HUES6 (cell line): ENCODE results near the gene KIAA1217.

ENCODE experiments used
- H3K27ac ChIP-seq: 2 replicates; pipeline ENCODE4 v1.7.0; 2013; ENCODE audit warnings: low read depth, mild to moderate bottlenecking, low read length, inconsistent platforms
- H3K27me3 ChIP-seq: 2 replicates; pipeline ENCODE4 v1.6.1; 2013; ENCODE audit warnings: low read length; ENCODE audit not compliant: control insufficient read depth, insufficient read depth
- H3K36me3 ChIP-seq: 2 replicates; pipeline ENCODE4 v1.6.1; 2013; ENCODE audit warnings: low read length; ENCODE audit not compliant: control insufficient read depth, insufficient read depth
- H3K4me1 ChIP-seq: 2 replicates; pipeline ENCODE4 v1.6.1; 2013; ENCODE audit warnings: low read length; ENCODE audit not compliant: control insufficient read depth, insufficient read depth
- H3K4me3 ChIP-seq: 2 replicates; pipeline ENCODE4 v1.5.1; 2013; ENCODE audit warnings: low read depth, low read length
- H3K9ac ChIP-seq: one replicate; pipeline ENCODE4 v1.6.1; 2013; ENCODE audit warnings: mild to moderate bottlenecking, low read length
- H3K9me3 ChIP-seq: 2 replicates; pipeline ENCODE4 v1.6.1; 2013; ENCODE audit warnings: low read depth, low read length; ENCODE audit not compliant: control insufficient read depth, insufficient read depth

KIAA1217 gene

DNA sequence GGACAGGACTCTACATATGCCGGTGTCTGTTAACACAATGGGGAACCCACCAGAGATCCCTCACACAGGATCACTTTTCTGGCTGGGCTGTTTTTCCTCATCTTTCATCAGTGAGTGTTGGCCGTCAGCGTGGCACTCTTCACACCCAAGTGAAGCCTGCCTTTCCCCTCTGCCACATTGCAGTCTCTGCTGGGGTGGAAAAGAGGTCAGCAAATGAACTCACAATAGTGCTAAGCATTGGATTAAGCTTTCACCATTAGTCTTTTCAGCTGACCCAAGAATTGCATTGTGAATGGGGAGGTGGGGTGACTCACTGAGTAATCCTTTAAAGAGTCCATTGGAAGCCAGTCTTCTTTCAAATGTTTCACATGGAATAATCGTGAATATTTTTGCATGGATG is 143.0 kb downstream of the KIAA1217 start:
- Histone ChIP-seq H3K9ac (no peak overlapping the region), H3K9me3 (no peaks in the 10 kb centered on the region), H3K27ac (no peak overlapping the region), H3K27me3 (no peaks in the 10 kb centered on the region), H3K4me1 (peaks cover 32% of the 10 kb centered on the region), H3K36me3 (no peaks in the 10 kb centered on the region), H3K4me3 (no peak overlapping the region)

- no peaks in the 10 kb centered on the region for H3K27me3 ChIP-seq
- no peak overlapping the region for H3K9ac ChIP-seq
- H3K9me3 ChIP-seq = no peaks in the 10 kb centered on the region
- H3K27ac ChIP-seq = no peak overlapping the region
- no peaks in the 10 kb centered on the region for H3K36me3 ChIP-seq
- H3K4me1 ChIP-seq = peaks cover 35% of the 10 kb centered on the region
- no peak overlapping the region for H3K4me3 ChIP-seq
Measured at GRCh38 chr10:24352399-24352798, 143.5 kb downstream of the KIAA1217 start.

GRCh38 chr10:24353319-24353718 is 144.4 kb downstream of the KIAA1217 start:
- Histone ChIP-seq H3K4me3 (no peak overlapping the region), H3K27me3 (no peaks in the 10 kb centered on the region), H3K36me3 (no peaks in the 10 kb centered on the region), H3K4me1 (peaks cover 35% of the 10 kb centered on the region), H3K27ac (no peak overlapping the region), H3K9me3 (no peaks in the 10 kb centered on the region), H3K9ac (no peak overlapping the region)

DNA sequence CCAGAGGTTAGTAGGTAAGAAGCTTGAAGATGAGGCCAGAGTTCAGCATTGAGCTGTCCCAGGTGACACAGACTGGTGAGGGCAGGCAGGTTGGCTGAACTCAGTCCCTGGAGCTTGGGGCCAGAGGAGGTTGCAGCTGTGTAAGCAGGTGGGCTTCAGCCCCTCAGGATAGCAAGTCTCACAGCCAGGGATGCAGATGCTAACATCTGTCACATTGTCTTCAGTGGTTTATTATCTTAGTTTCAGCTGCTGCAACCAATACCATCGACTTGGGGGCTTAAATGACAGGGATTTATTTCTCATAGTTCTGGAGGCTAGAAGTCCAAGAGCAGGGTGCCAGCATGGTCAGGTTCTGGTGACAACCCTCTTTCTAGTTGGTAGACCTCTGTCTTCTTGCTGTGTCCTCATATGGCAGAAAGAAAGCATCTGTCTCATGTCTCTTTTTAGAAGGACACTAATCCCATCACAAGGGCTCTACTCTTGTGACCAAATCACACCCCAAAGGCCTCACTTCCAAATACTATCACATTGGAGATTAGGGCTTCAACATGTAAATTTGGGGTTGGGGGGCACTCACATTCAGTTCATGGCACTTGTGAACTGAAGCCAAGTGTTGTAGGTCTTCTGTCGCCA is 146.2 kb downstream of the KIAA1217 start:
- Histone ChIP-seq H3K36me3 (no peaks in the 10 kb centered on the region), H3K4me3 (no peak overlapping the region), H3K9me3 (no peaks in the 10 kb centered on the region), H3K27me3 (no peaks in the 10 kb centered on the region), H3K27ac (no peak overlapping the region), H3K9ac (no peak overlapping the region), H3K4me1 (peaks cover 26% of the 10 kb centered on the region)

DNA sequence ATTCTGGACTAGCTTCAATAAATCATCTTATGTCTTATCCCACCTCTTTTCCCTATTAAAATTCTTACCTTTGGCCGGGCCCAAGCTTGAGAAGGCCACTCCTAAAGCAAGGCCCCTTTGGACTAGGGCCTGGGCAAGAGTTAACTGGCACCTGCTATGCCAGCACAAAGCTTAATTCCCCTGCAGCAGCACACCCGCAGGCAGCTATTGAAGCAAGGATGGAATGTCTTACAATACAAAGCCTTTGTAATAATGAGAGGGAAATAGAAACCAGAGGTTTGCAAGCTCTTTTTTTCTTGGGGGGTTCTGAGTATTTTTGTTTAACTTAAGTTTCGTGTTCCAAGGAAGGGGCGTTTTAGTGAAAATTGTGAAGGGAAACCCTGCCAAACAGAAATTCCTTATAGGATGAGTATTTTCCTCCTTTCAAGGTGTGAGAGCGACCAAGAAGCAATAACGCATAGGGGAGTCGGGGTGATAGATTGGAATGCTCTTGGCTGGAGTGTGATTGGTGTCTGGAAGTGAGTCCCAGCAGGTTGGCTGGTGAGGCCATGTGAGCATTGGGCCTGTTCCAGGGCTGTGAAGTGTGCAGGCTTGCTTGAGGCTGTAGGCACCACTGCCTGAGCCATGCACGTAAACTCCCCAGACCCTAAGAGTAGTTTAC is 148.5 kb downstream of the KIAA1217 start:
- Histone ChIP-seq H3K27me3 (no peaks in the 10 kb centered on the region), H3K9me3 (no peaks in the 10 kb centered on the region), H3K4me3 (no peak overlapping the region), H3K27ac (no peak overlapping the region), H3K4me1 (peaks cover 11% of the 10 kb centered on the region; the same call in 1 of the 2 replicates), H3K36me3 (no peaks in the 10 kb centered on the region), H3K9ac (no peak overlapping the region)

DNA sequence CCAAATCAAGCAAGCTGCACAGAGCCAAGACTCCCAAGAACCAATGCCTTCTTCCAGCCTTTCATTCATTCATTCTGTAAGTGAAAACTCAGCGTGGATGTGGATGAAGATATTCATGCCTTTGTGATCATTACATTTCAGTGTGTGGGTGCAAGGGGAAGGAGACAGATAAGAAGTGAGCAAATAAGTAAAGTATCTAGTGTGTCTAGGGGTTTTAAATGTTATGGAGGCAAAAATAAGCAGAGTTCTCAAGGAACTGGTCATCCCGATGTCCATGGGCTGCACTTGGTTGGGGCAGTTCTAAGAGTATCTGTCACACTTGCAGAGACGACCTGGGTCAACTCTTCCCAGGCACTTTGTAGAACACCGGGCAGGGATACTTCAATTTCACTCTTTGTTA is 149.1 kb downstream of the KIAA1217 start:
- no peak overlapping the region for H3K27ac ChIP-seq
- no peak overlapping the region for H3K9ac ChIP-seq

DNA sequence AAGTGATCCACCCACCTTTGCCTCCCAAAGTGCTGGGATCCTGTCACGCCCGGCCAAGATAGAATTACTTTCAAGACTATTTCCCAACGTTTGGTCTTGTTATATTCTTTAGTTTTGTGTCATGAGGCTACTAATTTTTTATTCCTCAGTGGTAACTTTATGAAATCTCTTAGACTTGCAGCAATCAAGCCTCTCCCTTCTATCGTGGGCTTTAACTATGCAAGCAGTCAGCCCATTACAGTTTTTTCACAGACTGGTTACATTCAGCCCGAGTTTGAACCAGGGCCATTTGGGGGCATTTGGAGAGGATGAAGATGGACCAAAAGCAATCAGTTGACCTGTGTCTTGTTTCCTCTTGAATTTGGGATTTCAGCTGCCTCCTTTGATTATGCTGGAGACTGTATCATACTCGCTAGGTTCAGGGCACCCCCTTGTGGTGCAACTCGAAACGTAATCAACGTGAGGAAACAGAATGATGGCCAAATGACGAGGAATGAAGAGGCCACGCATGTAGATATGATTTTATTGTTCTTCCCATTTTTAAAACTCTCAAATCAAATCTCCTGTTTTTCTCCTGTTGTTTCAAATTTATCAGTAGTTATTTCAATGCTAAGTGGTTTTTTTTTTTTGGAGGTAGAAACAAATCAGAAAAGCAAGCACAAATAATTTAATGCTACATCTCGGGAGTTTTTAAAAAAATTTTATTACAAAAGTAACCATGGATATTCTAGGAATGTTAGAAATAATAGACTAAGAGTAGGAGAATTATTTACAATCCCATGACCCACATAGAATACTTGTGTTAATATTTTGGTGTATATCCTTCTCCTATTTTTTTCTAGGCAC is 151.6 kb downstream of the KIAA1217 start:
- Histone ChIP-seq H3K27ac (no peak overlapping the region), H3K36me3 (no peaks in the 10 kb centered on the region), H3K27me3 (no peaks in the 10 kb centered on the region), H3K9ac (no peak overlapping the region), H3K4me1 (peaks cover 10% of the 10 kb centered on the region; the same call in 1 of the 2 replicates), H3K4me3 (no peak overlapping the region), H3K9me3 (no peaks in the 10 kb centered on the region)

More for the DNA sequence above, 149.1 kb downstream of the KIAA1217 start:
- Histone ChIP-seq H3K4me1 (peaks cover 10% of the 10 kb centered on the region; the same call in 1 of the 2 replicates), H3K4me3 (no peak overlapping the region), H3K36me3 (no peaks in the 10 kb centered on the region), H3K9me3 (no peaks in the 10 kb centered on the region), H3K27me3 (no peaks in the 10 kb centered on the region)

DNA sequence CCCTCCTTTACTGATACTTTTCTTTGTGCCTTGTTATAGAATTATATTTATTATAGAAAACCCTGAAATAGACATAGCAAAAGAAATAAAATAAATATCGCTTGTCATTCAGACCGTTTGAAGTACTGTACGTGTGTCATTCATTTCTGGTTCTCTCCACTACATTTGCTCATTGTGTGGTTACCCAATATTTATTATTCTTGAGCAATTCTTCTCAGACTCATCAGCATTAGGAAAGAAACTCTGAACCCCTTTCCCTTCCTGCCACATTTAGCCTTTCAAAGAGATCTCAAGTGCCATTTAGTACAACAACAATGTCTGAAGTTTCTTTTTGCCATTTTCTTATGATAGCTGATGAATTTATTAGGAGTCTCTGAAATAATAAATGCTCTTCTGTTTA is 154.1 kb downstream of the KIAA1217 start:
- Histone ChIP-seq H3K4me3 (no peak overlapping the region), H3K9ac (no peak overlapping the region), H3K27ac (no peak overlapping the region), H3K9me3 (no peaks in the 10 kb centered on the region), H3K36me3 (no peaks in the 10 kb centered on the region), H3K4me1 (0 out of 2 replicates have a peak, but pooled peaks cover 1% of the 10 kb centered on the region), H3K27me3 (no peaks in the 10 kb centered on the region)

DNA sequence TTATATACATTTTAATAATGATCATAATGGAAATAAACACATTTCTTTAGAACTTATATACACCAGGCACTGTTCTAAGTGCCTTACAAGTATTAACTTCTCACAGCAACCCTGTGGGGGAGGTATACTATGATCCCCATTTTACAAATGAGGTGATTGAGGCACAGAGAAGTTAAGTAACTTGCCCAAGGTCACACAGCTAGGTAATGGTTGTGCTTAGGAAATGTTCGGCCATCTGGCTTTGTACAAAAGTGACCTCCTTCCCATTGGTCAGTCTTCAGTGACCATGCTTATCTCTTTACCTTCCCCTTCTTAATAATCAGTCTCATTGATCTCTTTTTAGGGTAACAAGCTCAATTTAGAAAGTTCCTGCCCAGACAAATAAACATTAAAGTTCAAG is 158.8 kb downstream of the KIAA1217 start:
- Histone ChIP-seq H3K9ac (no peak overlapping the region), H3K27ac (no peak overlapping the region), H3K36me3 (peaks cover 12% of the 10 kb centered on the region), H3K4me3 (no peak overlapping the region), H3K9me3 (peaks cover 22% of the 10 kb centered on the region), H3K4me1 (peaks cover 15% of the 10 kb centered on the region), H3K27me3 (no peaks in the 10 kb centered on the region)

GRCh38 chr10:24370877-24371276 is 161.9 kb downstream of the KIAA1217 start:
- Histone ChIP-seq H3K9me3 (peaks cover 22% of the 10 kb centered on the region), H3K36me3 (peaks cover 16% of the 10 kb centered on the region), H3K4me1 (peaks cover 27% of the 10 kb centered on the region), H3K27ac (no peak overlapping the region), H3K4me3 (no peak overlapping the region), H3K9ac (no peak overlapping the region), H3K27me3 (no peaks in the 10 kb centered on the region)

GRCh38 chr10:24371396-24371795 is 162.5 kb downstream of the KIAA1217 start:
- H3K9ac ChIP-seq = no peak overlapping the region

More at GRCh38 chr10:24371396-24371795, 162.5 kb downstream of the KIAA1217 start:
- Histone ChIP-seq H3K27me3 (no peaks in the 10 kb centered on the region), H3K9me3 (peaks cover 22% of the 10 kb centered on the region), H3K36me3 (peaks cover 16% of the 10 kb centered on the region), H3K27ac (no peak overlapping the region), H3K4me3 (no peak overlapping the region), H3K4me1 (peaks cover 27% of the 10 kb centered on the region)
